ENCODE data around the gene OXA1L. TPM values are rescaled to one million over a fixed set of nuclear protein-coding genes. Genes with fewer than 3 reads are reported as not detected.
"Not testable (repeated sequence)": the region's sequence is repeated elsewhere in the genome, so short reads cannot be mapped to it uniquely, and the experiment has no call there.

Gene OXA1L
- total RNA-seq, 1 donor from 2014 or later: 81.2 TPM

DNA sequence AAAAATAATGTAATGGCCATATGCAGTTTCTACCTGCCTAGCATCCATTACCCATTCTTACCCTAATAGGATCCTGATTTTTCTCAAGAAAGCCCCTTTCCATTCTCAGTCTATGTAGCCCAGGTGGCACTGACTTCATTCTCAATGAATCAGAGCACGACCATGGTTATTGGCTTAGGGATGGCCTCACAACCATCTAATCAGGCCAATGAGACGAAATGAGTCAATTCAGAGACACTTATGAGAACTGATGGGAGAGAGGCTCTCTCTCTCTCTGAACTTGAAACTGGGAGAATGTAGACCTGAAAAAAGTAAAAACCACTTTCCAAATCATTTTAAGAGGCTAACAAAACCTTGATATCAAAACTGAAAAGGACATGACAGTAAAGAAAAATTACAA, 45.3 kb upstream of the OXA1L start:
- H3K4me3 Mint-ChIP-seq (ENCODE audit: unreplicated experiment): no peak overlapping the region
- H3K36me3 Mint-ChIP-seq (ENCODE audit: low read depth, unreplicated experiment): no peaks in the 10 kb centered on the region
- no peaks in the 10 kb centered on the region for H3K4me1 Mint-ChIP-seq (ENCODE audit: low read depth, unreplicated experiment)
- Histone ChIP-seq H3K9me3 (ENCODE audit: insufficient read depth, low read depth, low read length) (no peaks in the 10 kb centered on the region), H3K79me2 (ENCODE audit: insufficient read depth, low read length) (no peaks in the 10 kb centered on the region), H3K4me1 (ENCODE audit: insufficient read depth, low read length) (no peaks in the 10 kb centered on the region), H3K27me3 (ENCODE audit: insufficient read depth, low read length) (peaks cover 10% of the 10 kb centered on the region), H3K4me3 (ENCODE audit: insufficient read depth, low read depth, low read length) (no peak overlapping the region), H3K9ac (ENCODE audit: low read length) (no peak overlapping the region), H3K4me2 (ENCODE audit: low read length) (no peak overlapping the region), H2AFZ (ENCODE audit: low read depth, low read length) (no peak overlapping the region), H4K20me1 (ENCODE audit: insufficient read depth, low read length) (no peaks in the 10 kb centered on the region), H3K27ac (ENCODE audit: low read depth, low read length) (no peak overlapping the region), H3K36me3 (ENCODE audit: insufficient read depth, low read length) (no peaks in the 10 kb centered on the region)
- H3K27me3 Mint-ChIP-seq (ENCODE audit: low read depth, unreplicated experiment): peaks cover 3% of the 10 kb centered on the region
- no peak overlapping the region for H3K27ac Mint-ChIP-seq (ENCODE audit: unreplicated experiment)
- DNase-seq (ENCODE audit: low read depth): no peak
- H3K9me3 Mint-ChIP-seq (ENCODE audit: unreplicated experiment): peaks cover 8% of the 10 kb centered on the region
- FAIRE-seq: no peak
- TF ChIP-seq, protein P1, sequence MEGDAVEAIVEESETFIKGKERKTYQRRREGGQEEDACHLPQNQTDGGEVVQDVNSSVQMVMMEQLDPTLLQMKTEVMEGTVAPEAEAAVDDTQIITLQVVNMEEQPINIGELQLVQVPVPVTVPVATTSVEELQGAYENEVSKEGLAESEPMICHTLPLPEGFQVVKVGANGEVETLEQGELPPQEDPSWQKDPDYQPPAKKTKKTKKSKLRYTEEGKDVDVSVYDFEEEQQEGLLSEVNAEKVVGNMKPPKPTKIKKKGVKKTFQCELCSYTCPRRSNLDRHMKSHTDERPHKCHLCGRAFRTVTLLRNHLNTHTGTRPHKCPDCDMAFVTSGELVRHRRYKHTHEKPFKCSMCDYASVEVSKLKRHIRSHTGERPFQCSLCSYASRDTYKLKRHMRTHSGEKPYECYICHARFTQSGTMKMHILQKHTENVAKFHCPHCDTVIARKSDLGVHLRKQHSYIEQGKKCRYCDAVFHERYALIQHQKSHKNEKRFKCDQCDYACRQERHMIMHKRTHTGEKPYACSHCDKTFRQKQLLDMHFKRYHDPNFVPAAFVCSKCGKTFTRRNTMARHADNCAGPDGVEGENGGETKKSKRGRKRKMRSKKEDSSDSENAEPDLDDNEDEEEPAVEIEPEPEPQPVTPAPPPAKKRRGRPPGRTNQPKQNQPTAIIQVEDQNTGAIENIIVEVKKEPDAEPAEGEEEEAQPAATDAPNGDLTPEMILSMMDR (IDR thresholded peaks at IDR 0.05; ENCODE audit: insufficient read depth, low read depth, low read length): no peak
- no peak for TF ChIP-seq EZH2 (IDR thresholded peaks at IDR 0.05; ENCODE audit: insufficient read depth, low read length)

DNA sequence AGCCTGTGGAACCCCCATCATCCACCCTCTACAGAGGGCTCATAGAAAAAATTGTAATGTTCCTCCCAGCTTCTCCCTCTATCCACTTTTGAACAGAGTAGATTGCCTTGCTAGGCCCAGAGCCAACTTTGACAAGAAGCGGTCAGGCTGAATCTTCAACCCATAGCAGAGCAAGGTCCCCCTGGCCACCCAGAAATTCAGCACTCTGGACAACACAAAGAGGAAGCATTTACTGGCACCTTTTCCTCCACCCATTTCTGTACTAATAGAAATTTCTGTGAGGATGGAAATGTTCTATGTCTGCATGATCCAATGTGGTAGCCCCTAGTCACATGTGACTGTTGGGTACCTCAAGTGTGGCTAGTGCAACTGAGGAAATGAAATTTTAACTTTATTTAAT, 42.7 kb upstream of the OXA1L start:
- H3K27ac Mint-ChIP-seq (ENCODE audit: unreplicated experiment): no peak overlapping the region
- H3K79me2 ChIP-seq (ENCODE audit: insufficient read depth, low read length): no peaks in the 10 kb centered on the region
- no peak overlapping the region for H3K9ac ChIP-seq (ENCODE audit: low read length)
- H3K4me3 Mint-ChIP-seq (ENCODE audit: unreplicated experiment): no peak overlapping the region
- no peak for TF ChIP-seq EZH2 (IDR thresholded peaks at IDR 0.05; ENCODE audit: insufficient read depth, low read length)
- TF ChIP-seq, protein P1 (IDR thresholded peaks at IDR 0.05; ENCODE audit: insufficient read depth, low read depth, low read length): no peak
- H2AFZ ChIP-seq (ENCODE audit: low read depth, low read length): no peak overlapping the region
- H3K27ac ChIP-seq (ENCODE audit: low read depth, low read length): no peak overlapping the region
- H3K9me3 ChIP-seq (ENCODE audit: insufficient read depth, low read depth, low read length): no peaks in the 10 kb centered on the region
- FAIRE-seq (no peak), DNase-seq (ENCODE audit: low read depth) (no peak)
- H3K4me3 ChIP-seq (ENCODE audit: insufficient read depth, low read depth, low read length): no peak overlapping the region
- no peaks in the 10 kb centered on the region for H3K36me3 Mint-ChIP-seq (ENCODE audit: low read depth, unreplicated experiment)
- peaks cover 8% of the 10 kb centered on the region for H3K9me3 Mint-ChIP-seq (ENCODE audit: unreplicated experiment)
- H4K20me1 ChIP-seq (ENCODE audit: insufficient read depth, low read length): no peaks in the 10 kb centered on the region
- no peaks in the 10 kb centered on the region for H3K36me3 ChIP-seq (ENCODE audit: insufficient read depth, low read length)
- peaks cover 10% of the 10 kb centered on the region for H3K27me3 ChIP-seq (ENCODE audit: insufficient read depth, low read length)
- no peak overlapping the region for H3K4me2 ChIP-seq (ENCODE audit: low read length)
- no peaks in the 10 kb centered on the region for H3K4me1 ChIP-seq (ENCODE audit: insufficient read depth, low read length)
- no peaks in the 10 kb centered on the region for H3K4me1 Mint-ChIP-seq (ENCODE audit: low read depth, unreplicated experiment)
- no peaks in the 10 kb centered on the region for H3K27me3 Mint-ChIP-seq (ENCODE audit: low read depth, unreplicated experiment)

DNA sequence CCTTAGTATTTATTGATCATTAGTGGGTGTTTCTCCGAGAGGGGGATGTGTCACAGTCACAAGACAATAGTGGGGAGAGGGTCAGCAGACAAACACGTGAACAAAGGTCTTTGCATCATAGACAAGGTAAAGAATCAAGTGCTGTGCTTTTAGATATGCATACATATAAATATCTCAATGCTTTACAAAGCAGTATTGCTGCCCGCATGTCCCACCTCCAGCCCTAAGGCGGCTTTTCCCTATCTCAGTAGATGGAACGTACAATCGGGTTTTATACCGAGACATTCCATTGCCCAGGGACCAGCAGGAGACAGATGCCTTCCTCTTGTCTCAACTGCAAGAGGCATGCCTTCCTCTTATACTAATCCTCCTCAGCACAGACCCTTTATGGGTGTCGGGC, 41.6 kb upstream of the OXA1L start:
- not testable (repeated sequence) for H3K27me3 Mint-ChIP-seq (ENCODE audit: low read depth, unreplicated experiment); H3K9me3 ChIP-seq (ENCODE audit: insufficient read depth, low read depth, low read length); H3K27ac ChIP-seq (ENCODE audit: low read depth, low read length); H3K79me2 ChIP-seq (ENCODE audit: insufficient read depth, low read length); H3K4me1 Mint-ChIP-seq (ENCODE audit: low read depth, unreplicated experiment); H3K9me3 Mint-ChIP-seq (ENCODE audit: unreplicated experiment); H3K27me3 ChIP-seq (ENCODE audit: insufficient read depth, low read length); H3K36me3 ChIP-seq (ENCODE audit: insufficient read depth, low read length); FAIRE-seq; H3K4me1 ChIP-seq (ENCODE audit: insufficient read depth, low read length); H2AFZ ChIP-seq (ENCODE audit: low read depth, low read length); H3K4me2 ChIP-seq (ENCODE audit: low read length); H4K20me1 ChIP-seq (ENCODE audit: insufficient read depth, low read length); H3K27ac Mint-ChIP-seq (ENCODE audit: unreplicated experiment); H3K36me3 Mint-ChIP-seq (ENCODE audit: low read depth, unreplicated experiment); H3K4me3 ChIP-seq (ENCODE audit: insufficient read depth, low read depth, low read length); H3K4me3 Mint-ChIP-seq (ENCODE audit: unreplicated experiment); DNase-seq (ENCODE audit: low read depth); H3K9ac ChIP-seq (ENCODE audit: low read length)

DNA sequence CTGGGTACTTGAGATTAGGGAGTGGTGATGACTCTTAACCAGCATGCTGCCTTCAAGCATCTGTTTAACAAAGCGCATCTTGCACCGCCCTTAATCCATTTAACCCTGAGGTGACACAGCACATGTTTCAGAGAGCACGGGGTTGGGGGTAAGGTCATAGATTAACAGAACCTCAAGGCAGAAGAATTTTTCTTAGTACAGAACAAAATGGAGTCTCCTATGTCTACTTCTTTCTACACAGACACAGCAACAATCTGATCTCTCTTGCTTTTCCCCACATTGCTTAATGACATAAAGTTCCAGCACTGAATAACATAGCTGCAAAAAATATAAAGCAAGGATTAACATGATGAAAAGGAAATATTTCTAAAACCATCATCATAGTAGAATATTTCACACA, 41.1 kb upstream of the OXA1L start:
- H4K20me1 ChIP-seq (ENCODE audit: insufficient read depth, low read length); H3K9ac ChIP-seq (ENCODE audit: low read length); H3K79me2 ChIP-seq (ENCODE audit: insufficient read depth, low read length); H3K4me3 ChIP-seq (ENCODE audit: insufficient read depth, low read depth, low read length); H3K27ac ChIP-seq (ENCODE audit: low read depth, low read length); H3K4me3 Mint-ChIP-seq (ENCODE audit: unreplicated experiment); H3K36me3 ChIP-seq (ENCODE audit: insufficient read depth, low read length); H3K36me3 Mint-ChIP-seq (ENCODE audit: low read depth, unreplicated experiment); H3K9me3 ChIP-seq (ENCODE audit: insufficient read depth, low read depth, low read length); H3K27me3 Mint-ChIP-seq (ENCODE audit: low read depth, unreplicated experiment); H3K27ac Mint-ChIP-seq (ENCODE audit: unreplicated experiment); H2AFZ ChIP-seq (ENCODE audit: low read depth, low read length); H3K4me1 Mint-ChIP-seq (ENCODE audit: low read depth, unreplicated experiment); H3K4me1 ChIP-seq (ENCODE audit: insufficient read depth, low read length); H3K4me2 ChIP-seq (ENCODE audit: low read length); FAIRE-seq; H3K9me3 Mint-ChIP-seq (ENCODE audit: unreplicated experiment); DNase-seq (ENCODE audit: low read depth); H3K27me3 ChIP-seq (ENCODE audit: insufficient read depth, low read length): not testable (repeated sequence)
